Activated CD8-positive, alpha-beta T cell treated with anti-CD3 and anti-CD28 coated beads, Interleukin-2, amount 10 ng/mL, durations not matched to agents 7 days and 5 days (primary cell): ENCODE measurements around the gene REXO2. TPM values are rescaled to one million over a fixed set of nuclear protein-coding genes. Genes with fewer than 3 reads are reported as not detected.

Source experiments
- ATAC-seq: fragments of 150-1000 bp; cut with Tn5 transposase; one replicate; pipeline ENCODE4 v1.10.0; 2021; ENCODE audit warnings: moderate library complexity
- CTCF ChIA-PET: fragments of 350-600 bp; sonication (Branson Sonifier 250); formaldehyde crosslinking; loops from one replicate; lab custom pipeline; 2021; ENCODE audit warnings: antibody characterized with exemption; lab: Charles Lee
- POLR2A ChIA-PET: fragments of 350-600 bp; sonication (Branson Sonifier 250); formaldehyde crosslinking; loops from one replicate; lab custom pipeline; 2021; ENCODE audit warnings: antibody characterized with exemption; lab: Charles Lee
- DNase-seq: peaks from one replicate; pipeline ENCODE4 v3.0.0-alpha.2; 2020
- H3K27ac Mint-ChIP-seq: one replicate; pipeline ENCODE4 v1.8.0; 2021; ENCODE audit warnings: mild to moderate bottlenecking, mixed read lengths
- H3K27me3 Mint-ChIP-seq: one replicate; pipeline ENCODE4 v1.8.0; 2021; ENCODE audit warnings: low read depth, mixed read lengths
- H3K36me3 Mint-ChIP-seq: one replicate; pipeline ENCODE4 v1.8.0; 2021; ENCODE audit warnings: low read depth, mixed read lengths
- H3K4me1 Mint-ChIP-seq: one replicate; pipeline ENCODE4 v1.8.0; 2021; ENCODE audit warnings: low read depth, mixed read lengths
- H3K4me3 Mint-ChIP-seq: one replicate; pipeline ENCODE4 v1.8.0; 2021; ENCODE audit warnings: mild to moderate bottlenecking, mixed read lengths
- H3K9me3 Mint-ChIP-seq: one replicate; pipeline ENCODE4 v1.8.0; 2022; ENCODE audit warnings: mixed read lengths; ENCODE audit not compliant: insufficient read depth
- total RNA-seq, 2 experiments: library from RNA; stranded (reverse); gene quantifications; one replicate each; pipeline ENCODE4 v1.2.3, GENCODE V29; 2021

REXO2 gene
- total RNA-seq, 2 experiments from 2014 or later, result 56.6 to 60.7 TPM

DNA sequence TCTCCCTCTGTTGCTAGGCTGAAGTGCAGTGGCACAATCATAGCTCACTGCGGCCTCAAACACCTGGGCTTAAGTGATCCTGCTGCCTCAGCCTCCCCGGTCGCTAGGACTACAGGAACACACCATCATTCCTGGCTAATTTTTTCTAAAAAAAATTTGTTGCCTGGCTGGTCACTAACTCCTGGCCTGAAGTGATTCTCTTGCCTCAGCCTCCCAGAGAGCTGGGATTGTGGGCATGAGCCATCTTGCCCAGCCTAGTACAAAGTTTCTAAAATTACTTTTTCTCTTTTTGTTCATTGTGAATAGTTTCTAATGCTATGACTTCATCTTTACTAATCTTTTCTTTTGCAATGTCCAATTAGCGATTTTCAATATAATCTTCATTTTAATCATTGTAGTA lies 26.3 kb upstream of the REXO2 start:
- ChIA-PET POLR2A (no interaction called here), CTCF (no interaction called here)
- Mint-ChIP-seq H3K27ac (no peak overlapping the region), H3K27me3 (no peaks in the 10 kb centered on the region), H3K36me3 (peaks cover 23% of the 10 kb centered on the region), H3K4me3 (no peak overlapping the region), H3K4me1 (no peaks in the 10 kb centered on the region), H3K9me3 (no peaks in the 10 kb centered on the region)
- DNase-seq, result no peak
- ATAC-seq, result no peak

DNA sequence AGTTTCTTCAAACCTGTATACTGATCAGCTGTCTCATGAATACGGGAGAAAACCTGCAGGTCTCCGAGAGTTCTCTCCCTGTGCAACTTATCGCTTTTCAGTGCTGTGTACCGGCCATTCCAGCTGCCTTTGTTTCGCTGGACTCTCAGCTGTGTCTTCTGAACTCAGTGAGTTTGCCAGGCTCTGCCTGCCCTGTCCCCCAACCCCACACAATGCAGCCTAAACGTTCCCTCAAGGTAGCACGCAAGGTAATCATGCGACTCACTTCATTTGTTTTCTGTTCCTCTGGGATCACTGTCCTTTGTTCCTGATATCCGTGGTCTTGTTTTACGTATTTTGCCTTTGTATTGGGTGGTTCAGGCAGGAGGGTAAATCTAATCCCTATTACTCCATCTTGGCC lies 25.3 kb upstream of the REXO2 start:
- ATAC-seq (no peak), DNase-seq (no peak)
- H3K27ac Mint-ChIP-seq, result no peak overlapping the region
- H3K4me1 Mint-ChIP-seq, result no peaks in the 10 kb centered on the region
- no peak overlapping the region for H3K4me3 Mint-ChIP-seq
- ChIA-PET POLR2A (no interaction called here), CTCF (interaction anchor here (1.1 kb wide), 1 partner anchor 9 kb away, joined by 3 read pairs; no protein-coding TSS in a partner anchor)
- peaks cover 19% of the 10 kb centered on the region for H3K36me3 Mint-ChIP-seq
- no peaks in the 10 kb centered on the region for H3K27me3 Mint-ChIP-seq
- H3K9me3 Mint-ChIP-seq, result no peaks in the 10 kb centered on the region

- no peak for ATAC-seq
- H3K4me3 Mint-ChIP-seq, result no peak overlapping the region
- no peak overlapping the region for H3K27ac Mint-ChIP-seq
- DNase-seq, result no peak
- ChIA-PET CTCF (no interaction called here), POLR2A (no interaction called here)
- H3K27me3 Mint-ChIP-seq, result no peaks in the 10 kb centered on the region
- H3K9me3 Mint-ChIP-seq, result no peaks in the 10 kb centered on the region
- H3K36me3 Mint-ChIP-seq, result peaks cover 5% of the 10 kb centered on the region
- no peaks in the 10 kb centered on the region for H3K4me1 Mint-ChIP-seq
Measured at GRCh38 chr11:114416441-114416961, 22.8 kb upstream of the REXO2 start.

DNA sequence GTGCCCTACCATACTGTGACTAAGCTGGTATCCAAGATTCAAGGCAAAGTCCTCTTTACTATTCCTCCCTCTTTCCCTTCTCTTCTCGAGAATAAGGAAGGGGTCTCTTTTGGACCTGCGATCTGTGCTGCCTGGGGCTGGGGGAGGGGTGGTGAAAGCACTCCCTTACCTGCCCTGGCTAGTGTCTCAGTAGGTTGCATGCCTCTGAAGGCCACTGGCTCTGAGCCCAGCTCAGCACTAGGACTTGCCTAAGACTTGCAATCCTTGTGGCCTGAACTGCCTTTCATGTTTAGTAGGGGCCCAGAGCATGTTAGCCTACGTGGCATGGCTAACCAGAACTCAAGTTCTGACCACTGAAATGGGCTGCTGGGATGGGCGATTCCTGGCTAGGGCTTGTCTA lies 13.0 kb upstream of the REXO2 start:
- Mint-ChIP-seq H3K36me3 (peaks cover 6% of the 10 kb centered on the region), H3K27me3 (no peaks in the 10 kb centered on the region), H3K4me1 (peaks cover 3% of the 10 kb centered on the region), H3K9me3 (peaks cover 9% of the 10 kb centered on the region), H3K4me3 (no peak overlapping the region), H3K27ac (no peak overlapping the region)
- ChIA-PET POLR2A (interaction anchor here (0.6 kb wide), 1 partner anchor 353 kb away, joined by 5 read pairs; no protein-coding TSS in a partner anchor), CTCF (no interaction called here)
- DNase-seq (no peak), ATAC-seq (no peak)

DNA sequence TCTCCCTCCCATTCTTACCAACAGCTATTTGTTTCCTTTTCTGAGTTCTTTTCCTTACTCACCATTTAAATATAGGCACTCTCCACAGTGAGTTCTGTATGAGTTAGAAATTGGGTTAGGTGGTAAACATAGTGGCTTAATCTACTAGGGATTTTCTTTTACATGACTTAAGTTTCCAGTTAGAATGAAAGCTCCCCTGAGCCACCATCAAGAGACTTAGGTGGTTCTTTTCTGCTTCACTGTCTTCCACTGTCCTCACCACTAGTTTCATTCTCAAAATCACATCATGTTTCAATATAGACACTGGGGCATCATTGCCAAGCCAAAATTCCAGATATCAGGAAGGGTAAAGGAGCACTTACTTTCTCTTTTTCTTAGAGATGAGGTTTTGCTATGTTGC lies 9.0 kb upstream of the REXO2 start:
- Mint-ChIP-seq H3K27me3 (no peaks in the 10 kb centered on the region), H3K36me3 (no peaks in the 10 kb centered on the region), H3K27ac (no peak overlapping the region), H3K4me3 (no peak overlapping the region), H3K9me3 (no peaks in the 10 kb centered on the region), H3K4me1 (peaks cover 3% of the 10 kb centered on the region)
- ATAC-seq (no peak), DNase-seq (no peak)
- POLR2A ChIA-PET, result no interaction called here
- CTCF ChIA-PET, result interaction anchor here (1.4 kb wide), 1 partner anchor 9 kb away, joined by 6 read pairs; the partner anchor contains the start of gene REXO2

- Mint-ChIP-seq H3K4me1 (peaks cover 3% of the 10 kb centered on the region), H3K4me3 (no peak overlapping the region), H3K27ac (no peak overlapping the region), H3K27me3 (no peaks in the 10 kb centered on the region), H3K9me3 (no peaks in the 10 kb centered on the region), H3K36me3 (no peaks in the 10 kb centered on the region)
- ATAC-seq (no peak), DNase-seq (no peak)
- POLR2A ChIA-PET, result no interaction called here
- CTCF ChIA-PET, result no interaction called here
Measured at GRCh38 chr11:114432893-114433292, 6.4 kb upstream of the REXO2 start.

- Mint-ChIP-seq H3K36me3 (no peaks in the 10 kb centered on the region), H3K27me3 (no peaks in the 10 kb centered on the region), H3K9me3 (no peaks in the 10 kb centered on the region), H3K27ac (no peak overlapping the region), H3K4me3 (no peak overlapping the region), H3K4me1 (peaks cover 7% of the 10 kb centered on the region)
- CTCF ChIA-PET, result no interaction called here
- ATAC-seq (no peak), DNase-seq (no peak)
- POLR2A ChIA-PET, result no interaction called here
Measured at GRCh38 chr11:114433376-114433775, 5.9 kb upstream of the REXO2 start.

DNA sequence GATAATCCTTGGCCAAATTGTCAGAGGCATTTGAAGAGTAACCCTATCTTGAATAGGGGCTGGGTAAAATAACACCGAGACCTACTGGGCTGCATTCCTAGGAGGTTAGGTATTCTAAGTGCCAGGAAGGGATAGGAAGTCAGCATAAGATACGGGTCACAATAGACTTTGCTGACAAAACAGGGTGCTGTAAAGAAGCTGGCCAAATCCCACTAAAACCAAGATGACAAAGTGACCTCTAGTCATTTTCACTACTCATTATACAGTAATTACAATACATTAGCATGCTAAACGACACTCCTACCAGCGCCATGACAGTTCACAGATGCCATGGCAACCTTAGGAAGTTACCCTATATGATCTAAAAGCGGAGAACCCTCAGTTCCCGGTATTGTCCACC lies 964 bp upstream of the REXO2 start:
- DNase-seq (no peak), ATAC-seq (no peak)
- ChIA-PET POLR2A (no interaction called here), CTCF (no interaction called here)
- Mint-ChIP-seq H3K9me3 (no peaks in the 10 kb centered on the region), H3K36me3 (peaks cover 16% of the 10 kb centered on the region), H3K4me3 (no peak overlapping the region), H3K4me1 (peaks cover 34% of the 10 kb centered on the region), H3K27me3 (no peaks in the 10 kb centered on the region), H3K27ac (no peak overlapping the region)

DNA sequence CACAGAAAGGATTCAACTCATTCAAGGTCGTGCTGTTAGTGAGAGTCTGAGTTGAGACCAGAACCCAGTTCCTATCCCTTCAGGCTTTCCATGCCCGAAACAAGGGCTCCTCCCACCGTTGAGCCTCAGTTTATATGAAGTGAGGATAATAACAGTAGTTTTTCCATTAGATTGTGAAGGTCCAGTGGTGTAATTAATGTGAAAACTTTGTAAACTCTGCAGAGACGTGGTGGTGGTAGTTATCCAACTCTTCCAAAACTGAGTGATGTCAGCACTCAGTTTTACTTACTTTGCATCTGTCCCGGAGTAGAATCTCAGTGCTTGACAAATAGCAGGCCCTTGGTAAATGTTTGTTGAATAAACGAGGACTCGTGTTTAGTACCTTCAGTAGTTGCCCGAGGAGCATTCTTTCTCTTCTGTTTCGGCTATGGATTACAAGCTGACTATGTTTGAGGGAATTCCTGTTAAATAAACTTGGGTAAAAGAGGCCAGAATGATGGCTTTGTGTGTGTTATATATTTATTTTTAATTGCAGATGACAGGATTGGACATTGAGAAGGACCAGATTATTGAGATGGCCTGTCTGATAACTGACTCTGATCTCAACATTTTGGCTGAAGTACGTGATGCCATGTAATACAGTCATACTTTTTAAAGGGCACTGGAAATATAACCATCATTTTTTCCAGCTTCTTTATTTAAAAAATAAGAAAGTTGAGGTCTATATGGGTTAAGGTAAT lies 1.0 kb downstream of the REXO2 start:
- no peak for DNase-seq
- Mint-ChIP-seq H3K9me3 (no peaks in the 10 kb centered on the region), H3K27me3 (no peaks in the 10 kb centered on the region), H3K4me3 (peak overlapping the region; percentile 98), H3K4me1 (peaks cover 34% of the 10 kb centered on the region), H3K36me3 (peaks cover 26% of the 10 kb centered on the region), H3K27ac (peak overlapping the region; percentile 94)
- ATAC-seq, result no peak
- ChIA-PET CTCF (interaction anchor here (1.6 kb wide), 2 partner anchors 100 to 159 kb away, joined by 3 read pairs; no protein-coding TSS in a partner anchor), POLR2A (no interaction called here)

GRCh38 chr11:114440971-114441763 lies 1.9 kb downstream of the REXO2 start:
- Mint-ChIP-seq H3K4me3 (no peak overlapping the region), H3K4me1 (peaks cover 34% of the 10 kb centered on the region), H3K36me3 (peaks cover 29% of the 10 kb centered on the region), H3K9me3 (no peaks in the 10 kb centered on the region), H3K27me3 (no peaks in the 10 kb centered on the region), H3K27ac (no peak overlapping the region)
- ChIA-PET CTCF (interaction anchor here (1.6 kb wide), 2 partner anchors 101 to 160 kb away, joined by 3 read pairs; no protein-coding TSS in a partner anchor), POLR2A (no interaction called here)
- ATAC-seq, result no peak
- DNase-seq, result no peak

- DNase-seq (no peak), ATAC-seq (no peak)
- Mint-ChIP-seq H3K36me3 (peaks cover 33% of the 10 kb centered on the region), H3K4me1 (peaks cover 34% of the 10 kb centered on the region), H3K27ac (no peak overlapping the region), H3K4me3 (no peak overlapping the region), H3K27me3 (no peaks in the 10 kb centered on the region), H3K9me3 (no peaks in the 10 kb centered on the region)
- CTCF ChIA-PET, result interaction anchor here (1.3 to 1.6 kb wide), 2 partner anchors 10 to 95 kb away, joined by 3 to 4 read pairs; no protein-coding TSS in a partner anchor
- POLR2A ChIA-PET, result no interaction called here
Measured at GRCh38 chr11:114441921-114442320, 2.7 kb downstream of the REXO2 start.

GRCh38 chr11:114442536-114442935 lies 3.3 kb downstream of the REXO2 start:
- Mint-ChIP-seq H3K9me3 (no peaks in the 10 kb centered on the region), H3K4me3 (no peak overlapping the region), H3K27me3 (no peaks in the 10 kb centered on the region), H3K4me1 (peaks cover 34% of the 10 kb centered on the region), H3K27ac (no peak overlapping the region), H3K36me3 (peaks cover 38% of the 10 kb centered on the region)
- ChIA-PET CTCF (interaction anchor here (1.3 to 1.6 kb wide), 2 partner anchors 10 to 96 kb away, joined by 3 to 4 read pairs; no protein-coding TSS in a partner anchor), POLR2A (no interaction called here)
- DNase-seq (no peak), ATAC-seq (no peak)
